ENCODE results near the gene TCOF1. TPM values are rescaled to one million over a fixed set of nuclear protein-coding genes. Genes with fewer than 3 reads are reported as not detected.

Gene TCOF1
- total RNA-seq, 1 donor from 2014 or later = 47.5 TPM

- no peaks in the 10 kb centered on the region for H3K4me1 ChIP-seq (ENCODE audit: insufficient read depth, low read length)
- H3K27me3 ChIP-seq (ENCODE audit: insufficient read depth, low read length) = no peaks in the 10 kb centered on the region
- FAIRE-seq (no peak), DNase-seq (ENCODE audit: low read depth) (no peak)
- Mint-ChIP-seq H3K9me3 (ENCODE audit: unreplicated experiment) (no peaks in the 10 kb centered on the region), H3K27ac (ENCODE audit: unreplicated experiment) (no peak overlapping the region), H3K27me3 (ENCODE audit: low read depth, unreplicated experiment) (no peaks in the 10 kb centered on the region), H3K4me3 (ENCODE audit: unreplicated experiment) (no peak overlapping the region), H3K4me1 (ENCODE audit: low read depth, unreplicated experiment) (no peaks in the 10 kb centered on the region), H3K36me3 (ENCODE audit: low read depth, unreplicated experiment) (peaks cover 24% of the 10 kb centered on the region)
- H3K27ac ChIP-seq (ENCODE audit: low read depth, low read length) = no peak overlapping the region
- no peak overlapping the region for H3K4me3 ChIP-seq (ENCODE audit: insufficient read depth, low read depth, low read length)
- H3K36me3 ChIP-seq (ENCODE audit: insufficient read depth, low read length) = peaks cover 54% of the 10 kb centered on the region
- no peak overlapping the region for H2AFZ ChIP-seq (ENCODE audit: low read depth, low read length)
- H3K4me2 ChIP-seq (ENCODE audit: low read length) = no peak overlapping the region
- peaks cover 22% of the 10 kb centered on the region for H3K79me2 ChIP-seq (ENCODE audit: insufficient read depth, low read length)
- no peaks in the 10 kb centered on the region for H3K9me3 ChIP-seq (ENCODE audit: insufficient read depth, low read depth, low read length)
- no peak overlapping the region for H3K9ac ChIP-seq (ENCODE audit: low read length)
- TF ChIP-seq CTCF (IDR thresholded peaks at IDR 0.05; ENCODE audit: insufficient read depth, low read depth, low read length) = no peak
- TF ChIP-seq EZH2 (IDR thresholded peaks at IDR 0.05; ENCODE audit: insufficient read depth, low read length) = no peak
- peaks cover 20% of the 10 kb centered on the region for H4K20me1 ChIP-seq (ENCODE audit: insufficient read depth, low read length)
Observed at GRCh38 chr5:150364004-150364403, 6.5 kb downstream of the TCOF1 start.

- Histone ChIP-seq H3K4me1 (ENCODE audit: insufficient read depth, low read length) (no peaks in the 10 kb centered on the region), H3K27ac (ENCODE audit: low read depth, low read length) (no peak overlapping the region), H3K27me3 (ENCODE audit: insufficient read depth, low read length) (no peaks in the 10 kb centered on the region), H3K79me2 (ENCODE audit: insufficient read depth, low read length) (no peaks in the 10 kb centered on the region), H2AFZ (ENCODE audit: low read depth, low read length) (no peak overlapping the region), H3K4me3 (ENCODE audit: insufficient read depth, low read depth, low read length) (no peak overlapping the region), H3K4me2 (ENCODE audit: low read length) (no peak overlapping the region), H3K9me3 (ENCODE audit: insufficient read depth, low read depth, low read length) (no peaks in the 10 kb centered on the region), H4K20me1 (ENCODE audit: insufficient read depth, low read length) (peaks cover 2% of the 10 kb centered on the region), H3K9ac (ENCODE audit: low read length) (no peak overlapping the region), H3K36me3 (ENCODE audit: insufficient read depth, low read length) (peaks cover 48% of the 10 kb centered on the region)
- Mint-ChIP-seq H3K4me1 (ENCODE audit: low read depth, unreplicated experiment) (no peaks in the 10 kb centered on the region), H3K27me3 (ENCODE audit: low read depth, unreplicated experiment) (no peaks in the 10 kb centered on the region), H3K4me3 (ENCODE audit: unreplicated experiment) (no peak overlapping the region), H3K9me3 (ENCODE audit: unreplicated experiment) (no peaks in the 10 kb centered on the region), H3K27ac (ENCODE audit: unreplicated experiment) (no peak overlapping the region), H3K36me3 (ENCODE audit: low read depth, unreplicated experiment) (peaks cover 30% of the 10 kb centered on the region)
- FAIRE-seq (no peak), DNase-seq (ENCODE audit: low read depth) (no peak)
- no peak for TF ChIP-seq EZH2 (IDR thresholded peaks at IDR 0.05; ENCODE audit: insufficient read depth, low read length)
- TF ChIP-seq CTCF (IDR thresholded peaks at IDR 0.05; ENCODE audit: insufficient read depth, low read depth, low read length) = no peak
Observed at GRCh38 chr5:150368526-150368925, 11.0 kb downstream of the TCOF1 start.

GRCh38 chr5:150372639-150373038, 15.1 kb downstream of the TCOF1 start:
- H3K36me3 ChIP-seq (ENCODE audit: insufficient read depth, low read length) = peaks cover 42% of the 10 kb centered on the region
- no peak overlapping the region for H3K4me2 ChIP-seq (ENCODE audit: low read length)
- no peaks in the 10 kb centered on the region for H4K20me1 ChIP-seq (ENCODE audit: insufficient read depth, low read length)
- no peak overlapping the region for H3K9ac ChIP-seq (ENCODE audit: low read length)
- H3K4me1 ChIP-seq (ENCODE audit: insufficient read depth, low read length) = peaks cover 14% of the 10 kb centered on the region
- no peak overlapping the region for H2AFZ ChIP-seq (ENCODE audit: low read depth, low read length)
- H3K27ac ChIP-seq (ENCODE audit: low read depth, low read length) = no peak overlapping the region
- H3K4me3 Mint-ChIP-seq (ENCODE audit: unreplicated experiment) = no peak overlapping the region
- no peak overlapping the region for H3K4me3 ChIP-seq (ENCODE audit: insufficient read depth, low read depth, low read length)
- DNase-seq (ENCODE audit: low read depth) = no peak
- no peaks in the 10 kb centered on the region for H3K9me3 Mint-ChIP-seq (ENCODE audit: unreplicated experiment)
- H3K4me1 Mint-ChIP-seq (ENCODE audit: low read depth, unreplicated experiment) = peaks cover 11% of the 10 kb centered on the region
- no peaks in the 10 kb centered on the region for H3K27me3 Mint-ChIP-seq (ENCODE audit: low read depth, unreplicated experiment)
- no peaks in the 10 kb centered on the region for H3K27me3 ChIP-seq (ENCODE audit: insufficient read depth, low read length)
- no peak overlapping the region for H3K27ac Mint-ChIP-seq (ENCODE audit: unreplicated experiment)
- FAIRE-seq = no peak
- peaks cover 27% of the 10 kb centered on the region for H3K36me3 Mint-ChIP-seq (ENCODE audit: low read depth, unreplicated experiment)
- TF ChIP-seq EZH2 (IDR thresholded peaks at IDR 0.05; ENCODE audit: insufficient read depth, low read length) = no peak
- H3K9me3 ChIP-seq (ENCODE audit: insufficient read depth, low read depth, low read length) = no peaks in the 10 kb centered on the region
- no peaks in the 10 kb centered on the region for H3K79me2 ChIP-seq (ENCODE audit: insufficient read depth, low read length)
